ENCODE results near the gene FRAS1. TPM values are rescaled to one million over a fixed set of nuclear protein-coding genes. Genes with fewer than 3 reads are reported as not detected.
"Not testable (repeated sequence)": the region's sequence is repeated elsewhere in the genome, so short reads cannot be mapped to it uniquely, and the experiment has no call there.

Gene FRAS1
- total RNA-seq, 1 donor from 2014 or later = not detected

DNA sequence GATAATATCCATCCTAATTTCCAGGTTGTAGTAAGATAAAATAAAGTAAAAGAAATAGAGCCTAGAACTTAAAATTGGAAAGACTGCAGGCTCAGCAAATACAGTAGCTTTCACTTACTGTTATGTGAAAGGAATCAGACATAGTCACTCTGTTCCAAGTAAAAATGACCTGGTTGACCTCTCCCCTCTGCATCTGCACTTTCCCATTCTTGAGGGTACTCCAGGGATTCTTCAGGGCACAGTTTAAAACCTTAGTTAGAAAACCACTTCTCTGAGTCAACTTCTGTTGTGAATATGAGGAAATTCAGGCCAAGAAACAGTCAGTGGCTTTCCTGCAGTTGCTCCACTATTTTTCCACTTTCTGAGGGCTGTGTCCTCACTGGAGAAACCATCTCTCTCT, 42.9 kb downstream of the FRAS1 start:
- Mint-ChIP-seq H3K36me3 (ENCODE audit: low read depth) (no peaks in the 10 kb centered on the region), H3K9me3 (peaks cover 2% of the 10 kb centered on the region), H3K4me1 (no peaks in the 10 kb centered on the region), H3K27ac (no peak overlapping the region), H3K27me3 (no peaks in the 10 kb centered on the region), H3K4me3 (no peak overlapping the region)
- no peak for DNase-seq
- intact Hi-C loops (cut with micrococcal nuclease) = no loop called here

GRCh38 chr4:78119698-78120097, 62.6 kb downstream of the FRAS1 start:
- no peak overlapping the region for H3K4me3 Mint-ChIP-seq
- no peaks in the 10 kb centered on the region for H3K4me1 Mint-ChIP-seq
- DNase-seq = no peak
- no peak overlapping the region for H3K27ac Mint-ChIP-seq
- intact Hi-C loops (cut with micrococcal nuclease) = no loop called here
- no peaks in the 10 kb centered on the region for H3K36me3 Mint-ChIP-seq (ENCODE audit: low read depth)
- H3K27me3 Mint-ChIP-seq = no peaks in the 10 kb centered on the region
- no peaks in the 10 kb centered on the region for H3K9me3 Mint-ChIP-seq

GRCh38 chr4:78120144-78120880, 63.2 kb downstream of the FRAS1 start:
- intact Hi-C loops (cut with micrococcal nuclease) = no loop called here
- H3K36me3 Mint-ChIP-seq (ENCODE audit: low read depth) = no peaks in the 10 kb centered on the region
- H3K9me3 Mint-ChIP-seq = no peaks in the 10 kb centered on the region
- no peak overlapping the region for H3K4me3 Mint-ChIP-seq
- no peaks in the 10 kb centered on the region for H3K4me1 Mint-ChIP-seq
- no peak for DNase-seq
- peaks cover 2% of the 10 kb centered on the region for H3K27me3 Mint-ChIP-seq
- no peak overlapping the region for H3K27ac Mint-ChIP-seq

- no peaks in the 10 kb centered on the region for H3K9me3 Mint-ChIP-seq
- intact Hi-C loops (cut with micrococcal nuclease) = no loop called here
- no peaks in the 10 kb centered on the region for H3K36me3 Mint-ChIP-seq (ENCODE audit: low read depth)
- no peaks in the 10 kb centered on the region for H3K4me1 Mint-ChIP-seq
- H3K27ac Mint-ChIP-seq = no peak overlapping the region
- H3K27me3 Mint-ChIP-seq = peaks cover 4% of the 10 kb centered on the region
- no peak overlapping the region for H3K4me3 Mint-ChIP-seq
- no peak for DNase-seq
Measured at GRCh38 chr4:78121338-78121904, 64.3 kb downstream of the FRAS1 start.

DNA sequence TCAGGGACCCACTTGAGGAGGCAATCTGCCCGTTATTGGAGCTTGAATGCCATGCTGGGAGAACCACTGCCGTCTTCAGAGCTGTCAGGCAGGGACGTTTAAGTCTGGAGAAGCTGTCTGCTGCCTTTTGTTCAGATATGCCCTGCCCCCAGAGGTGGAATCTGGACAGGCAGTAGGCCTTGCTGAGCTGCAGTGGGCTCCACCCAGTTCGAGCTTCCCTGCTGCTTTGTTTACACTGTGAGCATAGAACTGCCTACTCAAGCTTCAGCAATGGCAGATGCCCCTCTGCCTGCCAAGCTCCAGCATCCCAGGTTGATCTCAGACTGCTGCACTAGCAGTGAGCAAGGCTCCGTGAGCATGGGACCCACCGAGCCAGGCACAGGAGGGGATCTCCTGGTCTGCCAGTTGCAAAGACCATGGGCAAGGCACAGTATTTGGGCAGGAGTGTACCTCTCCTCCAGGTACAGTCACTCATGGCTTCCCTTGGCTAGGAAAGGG, 68.8 kb downstream of the FRAS1 start:
- H3K36me3 Mint-ChIP-seq (ENCODE audit: low read depth); H3K4me3 Mint-ChIP-seq; H3K27me3 Mint-ChIP-seq; DNase-seq; intact Hi-C loops (cut with micrococcal nuclease); H3K27ac Mint-ChIP-seq; H3K9me3 Mint-ChIP-seq; H3K4me1 Mint-ChIP-seq: not testable (repeated sequence)

DNA sequence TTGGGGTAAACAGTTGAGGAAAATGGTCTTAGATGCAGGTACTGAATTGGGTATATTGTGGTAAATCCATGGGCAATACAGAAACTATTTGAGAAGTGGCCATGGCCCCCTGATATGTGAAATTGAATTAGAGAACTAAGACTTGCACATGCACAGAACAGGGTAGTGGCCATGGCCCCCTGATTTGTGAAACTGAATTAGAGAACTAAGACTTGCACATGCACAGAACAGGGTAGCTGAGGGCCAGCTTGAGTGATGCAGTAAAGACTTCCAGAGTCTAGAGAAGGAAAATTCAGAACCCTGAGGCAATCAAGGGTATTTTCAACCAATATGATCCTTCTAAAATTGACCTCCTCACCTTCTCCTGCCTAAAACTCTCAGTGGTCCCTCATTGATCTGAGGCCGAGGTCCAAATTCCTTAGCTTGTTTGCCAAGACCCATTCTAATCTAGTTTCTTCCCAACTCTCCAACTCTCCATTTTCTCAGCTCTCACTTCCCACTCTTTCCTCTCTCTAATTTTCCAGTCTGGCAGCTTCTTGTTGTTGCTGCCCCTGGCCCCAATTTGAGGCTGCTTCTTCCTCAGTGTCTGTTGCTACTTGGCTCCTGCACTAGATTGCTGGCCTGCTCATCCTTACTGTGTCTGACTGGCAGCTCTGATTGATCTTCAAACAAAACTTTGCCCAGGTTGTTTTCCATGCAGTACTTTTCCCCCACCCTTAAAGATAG, 72.4 kb downstream of the FRAS1 start:
- intact Hi-C loops (cut with micrococcal nuclease) = no loop called here
- peaks cover 10% of the 10 kb centered on the region for H3K27me3 Mint-ChIP-seq

GRCh38 chr4:78131403-78131802, 74.3 kb downstream of the FRAS1 start:
- no peak overlapping the region for H3K27ac Mint-ChIP-seq
- no peaks in the 10 kb centered on the region for H3K36me3 Mint-ChIP-seq (ENCODE audit: low read depth)
- H3K4me1 Mint-ChIP-seq = no peaks in the 10 kb centered on the region
- peaks cover 9% of the 10 kb centered on the region for H3K27me3 Mint-ChIP-seq
- peaks cover 6% of the 10 kb centered on the region for H3K9me3 Mint-ChIP-seq
- H3K4me3 Mint-ChIP-seq = no peak overlapping the region
- no peak for DNase-seq
- intact Hi-C loops (cut with micrococcal nuclease) = no loop called here

More for the DNA sequence above, 72.4 kb downstream of the FRAS1 start:
- Mint-ChIP-seq H3K36me3 (ENCODE audit: low read depth) (no peaks in the 10 kb centered on the region), H3K4me3 (no peak overlapping the region), H3K9me3 (peaks cover 6% of the 10 kb centered on the region), H3K4me1 (no peaks in the 10 kb centered on the region), H3K27ac (no peak overlapping the region)
- no peak for DNase-seq

DNA sequence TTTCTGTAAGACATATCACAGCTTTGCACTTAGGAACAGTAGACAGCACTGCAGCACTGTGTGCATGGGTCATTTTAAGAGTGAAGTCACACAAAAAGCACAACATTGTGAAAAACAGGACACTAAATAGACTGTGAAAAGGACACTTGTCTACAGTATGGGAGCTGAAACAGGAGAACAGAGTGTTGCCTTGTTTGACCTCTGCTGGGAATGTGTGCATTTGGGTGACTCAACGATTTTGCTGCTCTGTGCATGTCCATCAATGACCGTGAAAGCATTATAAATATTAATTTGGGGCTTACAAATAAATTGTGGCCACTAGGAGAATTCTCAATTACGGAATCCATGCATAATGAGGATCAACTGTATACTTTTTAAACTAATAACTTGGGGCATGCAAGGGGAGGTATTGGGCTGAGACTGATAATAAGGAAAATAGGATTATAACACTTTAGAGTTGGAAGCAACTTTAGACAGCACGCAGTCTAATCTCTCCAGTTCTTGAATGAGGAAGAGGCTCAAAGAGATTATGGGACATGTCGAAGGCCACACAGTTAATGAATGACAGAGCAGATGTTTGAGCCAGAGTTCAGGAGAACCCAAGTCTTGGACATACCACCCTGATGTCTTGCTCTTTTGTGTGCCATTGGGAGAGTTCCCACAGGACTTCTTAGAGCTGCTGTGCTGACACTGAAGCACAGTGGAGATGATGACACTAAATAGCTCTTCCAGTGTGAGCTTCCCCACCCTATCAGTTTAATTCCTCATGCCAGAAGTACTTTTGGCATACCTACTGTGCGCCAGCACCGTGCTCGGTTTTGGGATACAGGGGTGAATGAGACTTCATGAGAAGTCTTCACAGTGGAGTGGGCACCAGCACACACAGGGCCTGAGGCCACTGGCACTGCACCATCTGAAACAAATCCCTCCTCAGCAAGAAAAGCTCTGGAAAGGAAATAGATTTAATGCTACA, 79.3 kb downstream of the FRAS1 start:
- Mint-ChIP-seq H3K9me3 (peaks cover 2% of the 10 kb centered on the region), H3K27me3 (peaks cover 10% of the 10 kb centered on the region), H3K36me3 (ENCODE audit: low read depth) (no peaks in the 10 kb centered on the region), H3K4me3 (no peak overlapping the region), H3K4me1 (no peaks in the 10 kb centered on the region), H3K27ac (no peak overlapping the region)
- DNase-seq = no peak
- intact Hi-C loops (cut with micrococcal nuclease) = no loop called here

GRCh38 chr4:78137532-78137931, 80.4 kb downstream of the FRAS1 start:
- DNase-seq = no peak
- intact Hi-C loops (cut with micrococcal nuclease) = no loop called here
- H3K4me1 Mint-ChIP-seq = no peaks in the 10 kb centered on the region
- H3K9me3 Mint-ChIP-seq = peaks cover 8% of the 10 kb centered on the region
- no peaks in the 10 kb centered on the region for H3K36me3 Mint-ChIP-seq (ENCODE audit: low read depth)
- no peak overlapping the region for H3K4me3 Mint-ChIP-seq
- no peak overlapping the region for H3K27ac Mint-ChIP-seq
- peaks cover 5% of the 10 kb centered on the region for H3K27me3 Mint-ChIP-seq

DNA sequence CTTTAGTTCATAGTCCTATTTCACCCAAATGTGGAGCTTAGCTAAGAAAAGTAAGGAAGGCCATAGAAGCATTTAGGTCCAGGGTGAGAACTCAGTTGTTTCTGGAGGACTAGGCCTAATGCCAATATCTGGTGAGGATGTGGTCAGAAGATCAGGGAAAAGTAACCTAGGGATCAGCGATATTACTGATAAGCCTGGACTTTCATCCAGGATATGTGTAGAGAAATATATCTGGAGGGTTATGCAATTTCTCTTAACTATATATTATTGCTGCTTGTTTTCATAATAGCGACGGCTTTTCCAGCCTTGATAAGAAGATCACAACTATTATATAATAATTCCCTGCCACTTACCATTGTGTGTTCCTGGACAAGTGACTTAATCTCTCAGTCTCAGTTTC, 81.1 kb downstream of the FRAS1 start:
- intact Hi-C loops (cut with micrococcal nuclease) = no loop called here
- Mint-ChIP-seq H3K4me1 (no peaks in the 10 kb centered on the region), H3K36me3 (ENCODE audit: low read depth) (no peaks in the 10 kb centered on the region), H3K27me3 (peaks cover 5% of the 10 kb centered on the region), H3K4me3 (no peak overlapping the region), H3K27ac (no peak overlapping the region), H3K9me3 (peaks cover 8% of the 10 kb centered on the region)
- no peak for DNase-seq

- H3K27me3 Mint-ChIP-seq = peaks cover 4% of the 10 kb centered on the region
- H3K36me3 Mint-ChIP-seq (ENCODE audit: low read depth) = no peaks in the 10 kb centered on the region
- H3K4me3 Mint-ChIP-seq = no peak overlapping the region
- no peak overlapping the region for H3K27ac Mint-ChIP-seq
- intact Hi-C loops (cut with micrococcal nuclease) = no loop called here
- DNase-seq = no peak
- no peaks in the 10 kb centered on the region for H3K4me1 Mint-ChIP-seq
- peaks cover 8% of the 10 kb centered on the region for H3K9me3 Mint-ChIP-seq
Measured at GRCh38 chr4:78143634-78144033, 86.5 kb downstream of the FRAS1 start.

DNA sequence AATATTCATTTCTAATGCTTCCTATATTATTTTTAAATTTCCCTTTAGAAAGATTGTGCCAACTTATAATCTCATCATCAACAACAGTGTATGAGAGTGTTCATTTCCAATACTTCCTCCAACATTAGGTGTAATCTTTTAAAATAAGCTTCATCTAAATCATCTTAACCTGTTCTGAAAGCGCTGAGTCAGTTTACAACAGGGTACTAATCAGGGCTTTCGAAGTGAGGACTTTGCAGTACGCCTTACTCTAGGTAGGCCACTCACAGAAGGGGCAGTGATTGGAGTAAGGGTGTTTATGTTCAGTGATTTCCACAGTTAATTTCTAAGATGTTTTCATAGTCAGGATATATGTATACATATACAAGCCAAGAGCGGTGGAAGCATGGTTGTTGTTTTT, 87.9 kb downstream of the FRAS1 start:
- peaks cover 8% of the 10 kb centered on the region for H3K9me3 Mint-ChIP-seq
- H3K27me3 Mint-ChIP-seq = peaks cover 1% of the 10 kb centered on the region
- no peaks in the 10 kb centered on the region for H3K4me1 Mint-ChIP-seq
- H3K4me3 Mint-ChIP-seq = no peak overlapping the region
- H3K36me3 Mint-ChIP-seq (ENCODE audit: low read depth) = no peaks in the 10 kb centered on the region
- intact Hi-C loops (cut with micrococcal nuclease) = no loop called here
- no peak overlapping the region for H3K27ac Mint-ChIP-seq
- no peak for DNase-seq

- Mint-ChIP-seq H3K4me1 (no peaks in the 10 kb centered on the region), H3K27me3 (peaks cover 1% of the 10 kb centered on the region), H3K27ac (no peak overlapping the region), H3K36me3 (ENCODE audit: low read depth) (no peaks in the 10 kb centered on the region), H3K9me3 (peaks cover 8% of the 10 kb centered on the region), H3K4me3 (no peak overlapping the region)
- intact Hi-C loops (cut with micrococcal nuclease) = no loop called here
- DNase-seq = no peak
Measured at GRCh38 chr4:78145622-78146021, 88.5 kb downstream of the FRAS1 start.
